GM19455 (cell line): ENCODE results near the gene BDH1.
"Not testable (repeated sequence)": the region's sequence is repeated elsewhere in the genome, so short reads cannot be mapped to it uniquely, and the experiment has no call there.

Source experiments
- ATAC-seq: cut with Tn5 transposase; IDR thresholded peaks from one replicate; pipeline ENCODE4 v1.9.1; 2021; ENCODE audit not compliant: unreplicated experiment

Gene BDH1

DNA sequence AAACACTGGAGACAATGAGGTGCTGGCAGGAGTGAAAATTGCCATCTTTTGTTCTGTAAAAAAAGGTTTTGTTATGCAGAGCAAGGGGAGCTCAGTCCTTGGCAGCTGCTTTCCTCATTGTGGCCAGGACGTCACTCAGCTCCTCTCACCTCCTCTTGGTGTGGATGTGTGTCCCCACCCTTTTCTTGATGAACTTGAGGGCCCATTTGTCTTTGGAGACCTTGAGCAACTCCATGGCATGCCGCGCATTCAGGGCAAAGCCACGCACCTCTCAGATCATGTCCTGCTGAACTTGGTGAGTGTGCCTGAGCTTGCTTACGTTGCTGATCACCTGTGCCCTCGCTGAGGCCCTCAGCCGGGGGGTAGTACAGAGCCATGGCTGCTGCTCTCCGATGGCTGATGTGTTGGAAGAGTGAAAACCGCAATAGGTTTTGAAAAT is 24.5 kb upstream of the BDH1 start:
- no peak for ATAC-seq

DNA sequence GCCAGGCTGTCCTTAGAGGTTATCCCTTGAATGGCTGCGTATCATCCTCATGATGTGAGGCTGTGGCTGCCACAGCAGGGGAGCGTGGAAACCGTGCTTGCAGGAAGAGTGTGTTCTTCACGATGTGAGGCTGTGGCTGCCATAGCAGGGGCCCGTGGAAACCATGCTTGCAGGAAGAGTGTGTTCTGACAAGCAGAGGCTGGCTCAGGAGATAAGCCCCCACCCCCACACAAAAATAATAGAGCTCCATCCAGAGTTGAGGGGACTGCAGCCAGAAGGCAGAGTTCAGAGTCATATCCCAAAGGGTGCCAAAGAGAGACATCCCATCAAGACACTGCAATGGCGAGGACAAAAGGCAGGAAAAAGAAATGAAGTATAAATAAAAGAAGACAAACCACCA is 22.6 kb upstream of the BDH1 start:
- ATAC-seq = no peak

DNA sequence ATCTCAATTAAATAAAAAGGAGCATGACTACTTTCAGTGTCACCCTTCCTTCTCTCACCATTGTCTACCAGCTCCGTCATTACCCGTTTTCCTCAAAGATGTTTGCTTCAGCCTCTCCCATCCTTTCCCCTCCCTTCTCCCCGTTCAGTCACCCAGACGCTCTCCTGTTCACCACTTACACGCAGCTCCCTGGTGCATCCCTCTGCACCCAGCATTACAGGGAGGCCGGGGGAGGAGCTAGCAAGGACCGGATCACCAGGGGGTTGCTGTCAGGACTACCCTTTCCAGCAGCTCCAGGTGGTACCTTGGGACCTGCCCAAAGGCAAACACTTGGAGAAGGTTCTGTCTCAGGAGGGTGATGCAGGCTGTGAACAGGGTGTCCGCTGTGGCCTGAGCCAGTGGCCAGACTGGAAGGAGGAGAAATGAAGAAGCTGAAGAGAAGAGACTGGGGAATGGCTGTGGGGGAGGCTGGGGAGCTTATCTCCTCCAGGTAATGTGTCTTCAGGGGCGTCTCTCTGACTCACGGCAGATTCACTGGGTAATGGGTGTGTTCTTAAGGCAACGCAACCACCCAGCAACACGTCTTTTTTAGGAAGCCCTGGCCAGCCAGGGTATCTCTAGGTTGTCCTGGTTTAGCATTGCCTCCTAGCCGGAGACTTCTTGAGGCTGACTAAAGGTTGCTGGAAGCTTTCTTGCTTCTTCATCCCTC is 21.8 kb upstream of the BDH1 start:
- ATAC-seq = no peak

DNA sequence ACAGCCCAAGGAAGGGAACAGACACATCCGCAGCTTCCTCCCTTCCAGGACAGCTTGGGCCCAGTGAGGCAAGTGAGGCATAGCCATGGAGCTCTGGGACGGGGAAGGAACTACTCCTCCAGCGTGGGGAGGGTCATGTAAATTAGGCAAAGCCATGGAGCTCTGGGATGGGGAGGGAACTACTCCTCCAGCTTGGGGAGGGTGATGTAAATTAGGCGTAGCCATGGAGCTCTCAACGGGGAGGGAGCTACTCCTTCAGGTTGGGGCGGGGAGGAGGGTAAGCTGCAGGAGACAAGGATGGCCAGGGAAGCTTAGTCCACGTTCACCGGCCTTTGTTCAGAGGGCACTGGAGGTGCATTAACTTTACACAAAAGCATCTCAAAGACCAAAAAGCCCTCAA is 21.1 kb upstream of the BDH1 start:
- no peak for ATAC-seq

- no peak for ATAC-seq
These were observed 19.6 kb upstream of the BDH1 start for GRCh38 chr3:197575362-197575761.

- not testable (repeated sequence) for ATAC-seq
These were observed 18.7 kb upstream of the BDH1 start for GRCh38 chr3:197574396-197574991.

DNA sequence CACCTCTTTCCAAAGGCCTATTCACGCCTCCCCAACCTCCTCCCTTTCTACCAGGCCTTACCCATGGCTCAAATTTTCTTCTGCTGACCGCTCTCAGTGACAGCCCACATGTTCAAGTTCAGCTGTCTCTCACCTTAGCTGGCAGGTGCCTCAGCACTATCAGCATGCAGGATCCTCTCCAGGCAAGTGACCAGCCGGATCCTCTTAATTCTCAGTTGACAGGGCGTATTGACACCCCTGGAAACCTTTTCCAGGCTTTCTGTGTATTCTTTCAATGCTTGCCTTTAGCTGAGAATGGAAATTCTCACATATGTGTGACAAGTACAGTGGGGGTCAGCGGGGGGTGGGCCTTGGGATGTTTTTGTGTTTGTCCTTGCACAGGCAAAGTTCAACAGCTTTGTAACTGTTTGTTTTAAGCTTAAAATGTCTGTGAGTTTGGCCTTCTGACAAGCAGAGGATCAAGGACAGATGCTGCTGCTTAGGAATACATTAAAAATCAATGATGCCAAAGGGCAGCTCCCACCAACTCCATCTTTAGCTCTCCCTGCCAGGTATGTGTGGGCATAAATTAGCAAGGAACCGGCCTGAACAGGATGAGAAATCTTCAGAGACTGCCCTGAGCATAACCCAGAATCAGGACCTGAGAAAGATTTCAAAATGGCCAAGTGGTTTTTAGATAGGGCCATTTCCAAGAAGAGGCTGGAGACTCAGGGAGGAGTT is 17.4 kb upstream of the BDH1 start:
- no peak for ATAC-seq

DNA sequence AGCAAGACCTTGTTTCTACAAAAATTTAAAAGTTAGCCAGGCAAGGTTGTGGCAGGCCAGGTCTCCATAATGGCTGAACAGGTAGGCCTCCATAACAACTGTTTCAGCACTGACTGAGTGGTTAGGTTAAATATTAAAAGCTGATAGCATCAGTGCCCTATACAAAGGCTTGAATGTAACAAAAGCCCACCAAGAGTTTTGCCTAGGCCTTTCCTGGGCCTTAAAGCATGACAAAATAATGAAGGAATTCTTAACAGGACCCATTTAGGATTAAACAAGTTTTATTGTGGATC is 16.1 kb upstream of the BDH1 start:
- ATAC-seq = not testable (repeated sequence)

DNA sequence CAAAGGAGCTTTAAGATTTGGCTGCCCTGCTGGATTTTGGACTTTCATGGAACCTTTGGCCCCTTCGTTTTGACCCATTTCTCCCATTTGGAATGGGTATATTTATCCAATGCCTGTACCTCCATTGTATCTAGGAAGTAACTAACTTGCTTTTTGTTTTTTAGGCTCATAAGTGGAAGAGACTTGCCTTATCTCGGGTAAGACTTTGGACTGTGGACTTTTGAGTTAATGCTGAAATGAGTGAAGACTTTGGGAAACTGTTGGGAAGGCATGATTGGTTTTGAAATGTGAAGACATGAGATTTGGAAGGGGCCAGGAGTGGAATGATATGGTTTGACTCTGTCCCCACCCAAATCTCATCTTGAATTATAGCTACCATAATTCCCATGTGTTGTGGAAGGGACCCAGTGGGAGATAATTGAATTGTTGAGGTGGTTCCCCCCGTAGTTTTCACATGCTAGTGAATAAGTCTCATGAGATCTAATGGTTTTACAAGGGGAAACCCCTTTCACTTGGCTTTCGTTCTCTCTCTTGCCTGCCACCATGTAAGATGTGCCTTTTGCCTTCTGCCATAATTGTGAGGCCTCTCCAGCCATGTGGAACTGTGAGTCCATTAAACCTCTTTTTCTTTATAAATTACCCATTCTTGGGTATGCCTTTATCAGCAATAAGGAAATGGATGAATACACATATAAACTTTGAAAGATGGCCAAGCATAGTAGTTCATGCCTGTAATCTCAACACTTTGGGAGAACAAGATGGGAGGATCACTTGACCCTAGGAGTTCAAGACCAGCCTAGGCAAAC is 15.5 kb upstream of the BDH1 start:
- not testable (repeated sequence) for ATAC-seq

GRCh38 chr3:197569433-197569832 is 13.7 kb upstream of the BDH1 start:
- not testable (repeated sequence) for ATAC-seq

DNA sequence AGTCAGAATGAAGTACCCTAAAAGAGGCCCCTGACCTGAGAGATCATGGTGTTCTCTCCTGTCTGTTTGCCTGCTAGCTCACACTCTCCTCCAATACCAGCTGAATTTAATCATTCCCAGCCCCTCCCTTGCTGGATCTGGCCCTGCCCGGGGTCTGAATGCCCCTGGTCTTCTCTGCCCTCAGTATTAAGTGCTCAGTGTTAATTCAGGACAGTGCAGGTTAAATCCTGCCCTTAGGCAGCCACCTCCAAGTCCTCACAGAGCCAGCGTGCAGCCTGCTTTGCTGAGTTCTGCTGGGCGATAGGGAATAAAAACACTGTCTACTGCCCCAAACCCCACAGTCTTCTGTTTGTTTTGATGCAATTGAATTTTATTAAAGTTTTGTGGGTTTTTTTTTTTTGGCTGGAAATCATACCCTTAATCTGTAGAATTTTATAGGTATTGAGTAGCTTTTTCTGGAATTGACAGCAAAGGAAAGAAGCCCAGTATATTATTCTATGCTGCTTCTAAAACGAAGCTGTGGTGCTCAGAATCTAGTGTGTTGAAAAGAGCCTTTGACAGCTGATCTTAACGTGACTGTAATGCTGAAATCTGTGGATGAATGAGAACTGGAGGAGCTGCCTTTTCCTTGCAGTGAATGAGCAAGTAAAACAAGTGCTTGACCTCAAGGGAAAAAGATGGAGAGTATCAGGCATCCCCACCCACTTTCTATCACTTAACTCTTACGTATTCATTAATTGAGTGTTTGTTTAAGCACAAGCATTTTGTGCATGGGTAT is 12.3 kb upstream of the BDH1 start:
- no peak for ATAC-seq

DNA sequence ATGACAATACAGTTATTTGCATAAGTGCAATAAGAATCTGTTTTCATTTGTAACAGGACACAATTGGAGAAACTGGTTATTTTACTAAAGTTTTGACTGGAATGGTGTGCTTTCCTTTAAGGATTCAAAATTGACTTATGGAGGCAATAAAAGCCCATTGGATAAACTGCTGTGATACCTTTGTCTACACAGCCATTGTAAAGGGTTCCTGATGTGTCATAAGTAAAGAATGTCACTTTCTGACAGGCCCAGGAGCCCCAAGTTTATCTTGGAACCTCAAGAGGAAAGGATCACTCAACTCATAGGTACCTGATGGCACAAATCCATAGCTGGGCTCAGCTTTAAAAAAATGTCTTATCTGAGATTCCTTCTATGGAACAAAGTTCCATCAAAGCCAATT is 10.4 kb upstream of the BDH1 start:
- not testable (repeated sequence) for ATAC-seq

DNA sequence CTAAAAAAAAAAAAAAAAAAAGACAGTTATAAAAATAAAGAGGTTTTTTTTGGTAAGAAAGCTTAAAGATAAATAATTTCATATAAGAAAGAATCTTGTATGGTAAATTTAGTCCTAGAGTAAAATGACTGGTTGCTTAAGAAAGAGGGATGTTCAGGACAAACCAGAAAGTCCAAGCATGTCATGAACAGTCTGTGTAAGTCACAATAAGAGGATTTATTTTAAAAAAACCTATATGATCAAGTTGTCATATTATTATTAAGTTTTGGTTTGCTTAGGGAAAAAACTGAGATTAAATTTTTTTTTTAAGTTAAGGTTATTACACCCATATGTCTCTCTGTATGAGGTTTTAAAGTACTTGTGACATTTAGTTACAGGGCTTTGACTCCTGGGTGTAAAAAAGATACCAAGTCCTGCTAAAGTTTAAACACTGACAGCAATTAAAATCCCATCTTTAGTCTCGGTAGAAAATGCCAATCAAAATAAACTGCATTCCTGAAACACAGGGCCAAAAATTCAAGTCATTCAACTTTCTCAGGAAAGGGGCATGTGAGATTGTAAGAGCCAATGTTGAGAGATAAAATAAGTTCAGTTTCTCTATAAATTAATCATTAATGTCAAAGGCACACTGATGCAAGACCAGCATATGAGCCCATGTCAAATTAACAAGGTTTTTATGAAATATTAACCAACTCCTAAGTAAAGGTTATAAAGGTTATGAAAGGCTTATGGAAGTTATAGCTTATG is 8.5 kb upstream of the BDH1 start:
- no peak for ATAC-seq

GRCh38 chr3:197562398-197563251 is 6.9 kb upstream of the BDH1 start:
- no peak for ATAC-seq

DNA sequence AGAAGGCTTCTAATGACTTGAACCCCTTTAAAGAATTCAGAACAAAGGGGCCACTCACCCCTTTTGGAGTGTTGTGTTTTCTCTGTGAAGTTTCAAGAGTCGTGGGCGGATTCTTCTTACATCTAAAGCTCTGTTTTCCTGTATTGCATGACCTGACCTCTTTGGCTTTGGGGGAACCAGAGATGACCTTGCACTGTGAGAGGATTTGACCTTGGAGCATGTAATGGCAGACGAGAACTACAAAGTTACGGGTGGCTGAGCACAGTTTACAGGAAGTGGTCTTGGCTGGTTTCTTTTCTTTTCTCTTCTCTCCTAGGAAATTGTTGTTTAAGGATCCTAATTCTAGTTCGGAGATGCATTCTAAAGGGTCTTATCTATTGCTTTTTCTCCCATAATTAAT is 6.2 kb upstream of the BDH1 start:
- no peak for ATAC-seq

DNA sequence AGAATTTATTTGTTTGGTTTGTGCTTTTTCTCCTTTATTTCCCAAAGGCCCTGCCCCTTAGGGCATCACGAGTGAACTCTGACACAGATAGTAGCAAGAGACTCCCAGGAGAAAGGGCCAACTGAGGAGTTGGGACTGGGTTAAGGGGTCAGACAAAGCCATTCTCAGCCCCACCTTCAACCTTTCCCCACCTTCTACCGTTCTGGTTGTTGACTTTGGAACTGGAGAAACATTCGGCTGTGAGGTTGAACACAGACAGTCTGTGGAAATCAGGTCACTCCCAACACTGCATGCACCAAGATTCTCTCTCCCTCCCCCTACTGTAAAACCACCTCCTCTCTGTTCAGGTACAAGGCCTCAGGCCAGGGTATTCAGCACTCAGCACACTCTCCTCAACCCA is 3.9 kb upstream of the BDH1 start:
- no peak for ATAC-seq

DNA sequence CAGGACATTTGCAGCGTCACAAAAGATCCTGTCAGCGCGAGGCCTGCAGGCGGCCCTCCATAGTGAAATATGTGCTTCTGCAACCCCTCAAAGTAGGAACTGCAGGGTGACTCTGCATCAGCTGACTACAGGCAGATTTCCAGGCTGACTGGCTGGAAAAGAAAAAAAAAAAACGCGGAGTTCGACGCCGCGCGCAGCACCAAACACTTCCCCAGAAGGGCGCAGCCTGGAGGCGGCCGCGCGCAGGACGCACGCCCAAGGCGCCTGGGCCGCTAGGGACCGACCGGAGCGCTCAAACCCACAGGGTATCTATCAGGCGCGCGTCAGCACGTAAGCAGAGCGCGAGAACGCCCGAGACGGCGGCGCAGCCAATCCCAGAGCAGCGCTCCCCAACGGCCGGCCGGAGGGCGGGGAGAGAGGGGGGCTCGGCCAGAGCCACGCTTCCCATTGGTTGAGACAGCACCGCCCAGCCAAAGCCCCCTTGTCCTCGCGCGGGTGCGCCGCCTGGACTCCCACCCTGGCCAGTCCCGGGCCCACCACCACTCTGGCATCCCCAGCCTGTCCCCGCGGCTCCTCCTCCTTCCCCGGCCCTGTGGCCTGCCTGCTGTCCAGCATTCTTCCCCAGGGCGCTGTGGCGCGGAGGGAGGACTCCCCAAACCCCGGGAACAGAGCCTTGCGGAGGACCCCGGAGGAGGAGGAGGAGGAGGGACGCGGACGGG is 1.0 kb downstream of the BDH1 start:
- ATAC-seq = peak; percentile 93

DNA sequence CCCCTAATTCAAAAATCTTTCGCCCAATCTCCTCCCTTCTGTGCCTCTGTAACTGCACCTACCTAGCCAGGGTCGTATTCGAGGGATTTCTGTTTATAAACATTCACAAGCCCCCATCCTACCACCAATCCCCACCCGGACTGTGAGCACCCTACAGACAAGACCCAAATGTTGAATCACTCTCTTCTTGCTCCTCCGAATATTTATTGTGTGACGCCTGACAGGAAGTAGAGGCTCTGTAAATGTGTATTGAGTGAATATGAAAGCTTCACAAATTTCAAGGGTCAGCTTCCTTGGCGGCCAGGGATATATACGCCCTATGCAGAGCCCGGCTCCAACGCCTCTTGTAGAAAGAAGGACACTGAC is 1.6 kb downstream of the BDH1 start:
- ATAC-seq = peak; percentile 4

DNA sequence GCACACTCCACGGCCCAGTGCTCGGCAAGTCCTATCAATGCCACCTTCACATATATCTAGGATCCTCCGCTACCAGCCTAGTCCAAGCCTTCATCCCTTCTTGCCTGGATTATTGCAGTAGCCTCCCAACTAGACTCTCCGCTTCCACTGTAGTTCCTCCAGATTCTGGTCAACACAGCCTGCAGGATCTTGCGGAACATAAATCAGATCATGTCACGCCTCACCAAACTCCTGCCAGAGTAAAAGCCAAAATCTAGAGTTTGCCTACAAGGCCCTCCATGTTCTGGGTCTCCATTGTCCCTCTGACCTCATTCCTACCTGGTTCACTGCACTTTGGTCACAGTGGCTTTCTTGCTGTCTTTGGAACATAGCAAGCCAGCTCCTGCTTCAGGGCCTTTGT is 3.6 kb downstream of the BDH1 start:
- ATAC-seq = no peak
